Thymus (tissue), 11 donors: Measurements from ENCODE around the gene ALDH1L2. TPM values are rescaled to one million over a fixed set of nuclear protein-coding genes. Genes with fewer than 3 reads are reported as not detected.
"Not testable (repeated sequence)": the region's sequence is repeated elsewhere in the genome, so short reads cannot be mapped to it uniquely, and the experiment has no call there.

Experiments used
- DNase-seq, 9 donors: peaks; one replicate each; pipeline ENCODE4 v3.0.0-alpha.2; 2013; ENCODE audit warnings: low spot score in 9 of 9, low read depth in 6 of 9, missing footprints in 1 of 9
- H3K27ac ChIP-seq, 2 donors: one replicate each; pipeline ENCODE4 v1.5.1; 2013; ENCODE audit warnings: control low read depth in 1 of 2, low read depth in 1 of 2, low read length in 1 of 2, mild to moderate bottlenecking in 1 of 2, moderate library complexity in 1 of 2
- H3K27me3 ChIP-seq, 2 donors: one replicate each; pipeline ENCODE4 v1.5.1; 2013; ENCODE audit warnings: low read length in 1 of 2; ENCODE audit not compliant: control insufficient read depth in 2 of 2, insufficient read depth in 1 of 2
- H3K36me3 ChIP-seq, 2 donors: one replicate each; pipeline ENCODE4 v1.5.1; 2013; ENCODE audit warnings: low read length in 1 of 2, mild to moderate bottlenecking in 1 of 2, moderate library complexity in 1 of 2; ENCODE audit not compliant: control insufficient read depth in 2 of 2, insufficient read depth in 2 of 2
- H3K4me1 ChIP-seq, 2 donors: one replicate each; pipeline ENCODE4 v1.5.1; 2013; ENCODE audit warnings: low read length in 2 of 2; ENCODE audit not compliant: control insufficient read depth in 2 of 2, insufficient read depth in 2 of 2
- H3K4me3 ChIP-seq, 2 donors: one replicate each; pipeline ENCODE4 v1.5.1; 2013; ENCODE audit warnings: low read length in 2 of 2, control low read depth in 1 of 2, mild to moderate bottlenecking in 1 of 2
- H3K9me3 ChIP-seq, 2 donors: one replicate each; pipeline ENCODE4 v1.5.1; 2013; ENCODE audit warnings: low read length in 1 of 2, mild to moderate bottlenecking in 1 of 2; ENCODE audit not compliant: control insufficient read depth in 2 of 2, insufficient read depth in 1 of 2
- WGBS: extraction: QIAGEN DNeasy Blood & Tissue Kit; methylation state at CpG from one replicate; pipeline ENCODE4 v1.1.7; 2013; 5-methylcytosine and 5-hydroxymethylcytosine counted together
- polyA plus RNA-seq: library from polyadenylated mRNA; stranded (reverse); fragments of 200-250 nt; gene quantifications from one replicate; pipeline ENCODE4 v1.2.3, GENCODE V29; 2013
- total RNA-seq: library from RNA; stranded (reverse); fragments of 120-200 nt; gene quantifications from one replicate; pipeline ENCODE4 v1.2.4, GENCODE V29; 2013
- donor health status: healthy.

ALDH1L2 gene
- total and polyA plus RNA-seq, 2 donors = 0.24 to 0.55 TPM

- H3K4me1 ChIP-seq, H3K27me3 ChIP-seq, DNase-seq, H3K9me3 ChIP-seq, H3K4me3 ChIP-seq, H3K27ac ChIP-seq, H3K36me3 ChIP-seq: not testable (repeated sequence)
- WGBS = 95% methylated on average over 15 of the region's 15 CpGs
Observed at GRCh38 chr12:104977688-104978087, 106.6 kb downstream of the ALDH1L2 start.

GRCh38 chr12:104976703-104977102 lies 107.6 kb downstream of the ALDH1L2 start:
- WGBS = 93% methylated on average over 8 of the region's 8 CpGs
- no peaks in the 10 kb centered on the region for H3K9me3 ChIP-seq
- DNase-seq = no peak

GRCh38 chr12:104975587-104976343 lies 108.5 kb downstream of the ALDH1L2 start:
- no peak for DNase-seq
- Histone ChIP-seq H3K4me3 (no peak overlapping the region), H3K36me3 (no peaks in the 10 kb centered on the region), H3K27me3 (no peaks in the 10 kb centered on the region), H3K9me3 (no peaks in the 10 kb centered on the region), H3K4me1 (no peaks in the 10 kb centered on the region), H3K27ac (no peak overlapping the region)
- 95% methylated on average over 4 of the region's 4 CpGs for WGBS

More at GRCh38 chr12:104976703-104977102, 107.6 kb downstream of the ALDH1L2 start:
- Histone ChIP-seq H3K4me3 (no peak overlapping the region), H3K27ac (no peak overlapping the region), H3K4me1 (no peaks in the 10 kb centered on the region), H3K27me3 (no peaks in the 10 kb centered on the region), H3K36me3 (no peaks in the 10 kb centered on the region)

- H3K27ac ChIP-seq = no peak overlapping the region
- WGBS = 94% methylated on average over 7 of the region's 7 CpGs
- no peaks in the 10 kb centered on the region for H3K4me1 ChIP-seq
- peak in 1 of 9 donors; percentile 32 for DNase-seq
- H3K36me3 ChIP-seq = no peaks in the 10 kb centered on the region
- H3K9me3 ChIP-seq = no peaks in the 10 kb centered on the region
- no peaks in the 10 kb centered on the region for H3K27me3 ChIP-seq
- H3K4me3 ChIP-seq = no peak overlapping the region
Observed at GRCh38 chr12:104974626-104975290, 109.5 kb downstream of the ALDH1L2 start.

GRCh38 chr12:104973250-104973649 lies 111.0 kb downstream of the ALDH1L2 start:
- H3K36me3 ChIP-seq = no peaks in the 10 kb centered on the region
- H3K9me3 ChIP-seq = no peaks in the 10 kb centered on the region
- no peak overlapping the region for H3K4me3 ChIP-seq
- no peak overlapping the region for H3K27ac ChIP-seq
- no peaks in the 10 kb centered on the region for H3K27me3 ChIP-seq
- no peaks in the 10 kb centered on the region for H3K4me1 ChIP-seq
- no peak for DNase-seq
- WGBS = over 99% methylated on average over 5 of the region's 5 CpGs

- Histone ChIP-seq H3K4me1 (no peaks in the 10 kb centered on the region), H3K27ac (no peak overlapping the region), H3K9me3 (no peaks in the 10 kb centered on the region), H3K4me3 (no peak overlapping the region), H3K27me3 (no peaks in the 10 kb centered on the region), H3K36me3 (no peaks in the 10 kb centered on the region)
- DNase-seq = no peak
- 80% methylated on average over 5 of the region's 5 CpGs for WGBS
Observed at GRCh38 chr12:104971306-104971705, 113.0 kb downstream of the ALDH1L2 start.

Other genes with a start within 250 kb of the ALDH1L2 start
- gene SLC41A2, start 126.2 kb downstream of the ALDH1L2 start, total RNA-seq = 14.7 TPM
- gene SLC41A2, start 126.2 kb downstream of the ALDH1L2 start, polyA plus RNA-seq = 3.8 TPM
- 29.6 TPM for gene NOPCHAP1, start 98.1 kb downstream of the ALDH1L2 start, total RNA-seq
- gene NOPCHAP1, start 98.1 kb downstream of the ALDH1L2 start, polyA plus RNA-seq = 15.5 TPM
- gene WASHC4, start 23.3 kb upstream of the ALDH1L2 start, total RNA-seq = 34.9 TPM
- 28.4 TPM for gene WASHC4, start 23.3 kb upstream of the ALDH1L2 start, polyA plus RNA-seq
- 20.9 TPM for gene APPL2, start 151.7 kb upstream of the ALDH1L2 start, total RNA-seq
- 32.0 TPM for gene APPL2, start 151.7 kb upstream of the ALDH1L2 start, polyA plus RNA-seq
- gene C12orf75, start 246.2 kb upstream of the ALDH1L2 start, total RNA-seq = 42.6 TPM
- gene C12orf75, start 246.2 kb upstream of the ALDH1L2 start, polyA plus RNA-seq = 30.0 TPM